ENCODE measurements around the gene HIVEP1. TPM values are rescaled to one million over a fixed set of nuclear protein-coding genes. Genes with fewer than 3 reads are reported as not detected.

Gene HIVEP1
- total and polyA plus RNA-seq, 2 of the 8 experiments (the other 6 are each of a cell fraction or from before 2014, with no cell fraction given) = 22.6 to 23.1 TPM

GRCh38 chr6:12152023-12152970 lies 140.2 kb downstream of the HIVEP1 start (continued):
- TF ChIP-seq, protein P1, sequence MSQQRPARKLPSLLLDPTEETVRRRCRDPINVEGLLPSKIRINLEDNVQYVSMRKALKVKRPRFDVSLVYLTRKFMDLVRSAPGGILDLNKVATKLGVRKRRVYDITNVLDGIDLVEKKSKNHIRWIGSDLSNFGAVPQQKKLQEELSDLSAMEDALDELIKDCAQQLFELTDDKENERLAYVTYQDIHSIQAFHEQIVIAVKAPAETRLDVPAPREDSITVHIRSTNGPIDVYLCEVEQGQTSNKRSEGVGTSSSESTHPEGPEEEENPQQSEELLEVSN (IDR thresholded peaks at IDR 0.05) = no peak
- TF ChIP-seq SRF (IDR thresholded peaks at IDR 0.05; ENCODE audit: low read depth, low read length) = no peak
- no peak for TF ChIP-seq CBX5 (IDR thresholded peaks at IDR 0.05; ENCODE audit: low read depth, low read length)
- TF ChIP-seq KDM5A (IDR thresholded peaks at IDR 0.05; ENCODE audit: low read length) = no peak
- no peak for TF ChIP-seq KDM4A (IDR thresholded peaks at IDR 0.05; ENCODE audit: low read depth, low read length, severe bottlenecking)
- TF ChIP-seq, protein P2, sequence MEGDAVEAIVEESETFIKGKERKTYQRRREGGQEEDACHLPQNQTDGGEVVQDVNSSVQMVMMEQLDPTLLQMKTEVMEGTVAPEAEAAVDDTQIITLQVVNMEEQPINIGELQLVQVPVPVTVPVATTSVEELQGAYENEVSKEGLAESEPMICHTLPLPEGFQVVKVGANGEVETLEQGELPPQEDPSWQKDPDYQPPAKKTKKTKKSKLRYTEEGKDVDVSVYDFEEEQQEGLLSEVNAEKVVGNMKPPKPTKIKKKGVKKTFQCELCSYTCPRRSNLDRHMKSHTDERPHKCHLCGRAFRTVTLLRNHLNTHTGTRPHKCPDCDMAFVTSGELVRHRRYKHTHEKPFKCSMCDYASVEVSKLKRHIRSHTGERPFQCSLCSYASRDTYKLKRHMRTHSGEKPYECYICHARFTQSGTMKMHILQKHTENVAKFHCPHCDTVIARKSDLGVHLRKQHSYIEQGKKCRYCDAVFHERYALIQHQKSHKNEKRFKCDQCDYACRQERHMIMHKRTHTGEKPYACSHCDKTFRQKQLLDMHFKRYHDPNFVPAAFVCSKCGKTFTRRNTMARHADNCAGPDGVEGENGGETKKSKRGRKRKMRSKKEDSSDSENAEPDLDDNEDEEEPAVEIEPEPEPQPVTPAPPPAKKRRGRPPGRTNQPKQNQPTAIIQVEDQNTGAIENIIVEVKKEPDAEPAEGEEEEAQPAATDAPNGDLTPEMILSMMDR (IDR thresholded peaks at IDR 0.05; ENCODE audit: control extremely low read depth in 1 of 3, insufficient read depth in 1 of 3, low read depth in 1 of 3, low read length in 3 of 3) = no peak
- no peak for TF ChIP-seq TEAD4 (IDR thresholded peaks at IDR 0.05; ENCODE audit: low read depth, low read length)
- no peak for TF ChIP-seq MAFK (IDR thresholded peaks at IDR 0.05; ENCODE audit: low read depth, low read length)
